GM20431 (cell line): ENCODE data around the gene FTO.

Experiments used
- in situ Hi-C: fragments of 300-500 bp; cut with MseI, MboI; formaldehyde crosslinking; loops from one replicate; pipeline ENCODE4 v1.15.0; 2020; ENCODE audit warnings: low sequenced_read_pairs; ENCODE audit not compliant: unreplicated experiment

Gene FTO

DNA sequence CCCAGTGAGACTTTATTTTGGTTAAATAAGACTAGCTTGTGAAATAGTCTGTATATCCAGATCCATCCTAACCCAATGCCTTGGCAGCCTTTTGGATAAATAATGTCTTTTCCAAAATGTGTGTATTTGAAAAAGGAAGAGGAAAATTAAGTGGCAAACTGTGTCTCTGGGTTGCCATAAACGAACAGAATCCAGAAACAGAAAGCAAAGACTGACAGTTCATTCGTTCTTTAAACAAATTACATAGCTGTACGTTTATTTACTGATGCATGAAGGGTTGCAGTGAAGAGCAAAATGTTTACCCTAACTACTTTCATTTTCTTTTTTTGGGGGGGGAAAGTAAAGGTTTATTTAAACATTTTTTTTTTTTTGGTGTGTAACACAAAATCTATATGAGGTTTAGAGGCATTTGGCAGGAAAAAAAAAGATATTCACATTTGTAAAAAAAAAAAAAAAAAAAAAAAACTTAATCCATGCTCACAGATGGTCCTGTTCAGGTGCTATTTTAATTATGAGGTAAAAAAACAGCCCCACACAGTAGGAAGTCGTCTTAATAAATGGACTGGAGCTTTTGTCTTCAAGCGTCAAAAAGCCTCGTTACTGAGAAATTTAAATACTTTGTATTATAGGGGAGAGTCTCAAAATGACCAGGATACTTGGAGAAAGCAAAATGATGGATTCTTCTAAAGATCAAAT lies 245.9 kb downstream of the FTO start:
- in situ Hi-C loops: no loop called here

DNA sequence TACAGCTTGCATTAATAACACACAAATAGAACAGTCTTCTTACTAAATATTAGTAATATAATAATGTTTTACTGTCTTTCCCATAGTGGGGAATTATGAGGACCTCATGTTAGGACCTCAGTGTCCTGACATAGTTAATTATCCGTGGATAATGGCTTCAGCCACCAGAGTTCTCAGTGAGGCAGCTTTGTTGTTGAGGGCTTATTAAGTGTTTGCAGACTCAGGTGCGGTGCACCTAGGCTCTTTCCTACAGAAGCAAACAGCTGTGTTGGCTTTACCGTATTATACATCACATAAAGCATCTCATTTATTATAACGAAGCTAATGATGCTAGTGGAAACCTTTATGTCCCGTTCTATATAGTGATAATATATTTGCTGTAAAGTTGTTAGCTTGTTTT lies 246.7 kb downstream of the FTO start:
- in situ Hi-C loops: no loop called here

DNA sequence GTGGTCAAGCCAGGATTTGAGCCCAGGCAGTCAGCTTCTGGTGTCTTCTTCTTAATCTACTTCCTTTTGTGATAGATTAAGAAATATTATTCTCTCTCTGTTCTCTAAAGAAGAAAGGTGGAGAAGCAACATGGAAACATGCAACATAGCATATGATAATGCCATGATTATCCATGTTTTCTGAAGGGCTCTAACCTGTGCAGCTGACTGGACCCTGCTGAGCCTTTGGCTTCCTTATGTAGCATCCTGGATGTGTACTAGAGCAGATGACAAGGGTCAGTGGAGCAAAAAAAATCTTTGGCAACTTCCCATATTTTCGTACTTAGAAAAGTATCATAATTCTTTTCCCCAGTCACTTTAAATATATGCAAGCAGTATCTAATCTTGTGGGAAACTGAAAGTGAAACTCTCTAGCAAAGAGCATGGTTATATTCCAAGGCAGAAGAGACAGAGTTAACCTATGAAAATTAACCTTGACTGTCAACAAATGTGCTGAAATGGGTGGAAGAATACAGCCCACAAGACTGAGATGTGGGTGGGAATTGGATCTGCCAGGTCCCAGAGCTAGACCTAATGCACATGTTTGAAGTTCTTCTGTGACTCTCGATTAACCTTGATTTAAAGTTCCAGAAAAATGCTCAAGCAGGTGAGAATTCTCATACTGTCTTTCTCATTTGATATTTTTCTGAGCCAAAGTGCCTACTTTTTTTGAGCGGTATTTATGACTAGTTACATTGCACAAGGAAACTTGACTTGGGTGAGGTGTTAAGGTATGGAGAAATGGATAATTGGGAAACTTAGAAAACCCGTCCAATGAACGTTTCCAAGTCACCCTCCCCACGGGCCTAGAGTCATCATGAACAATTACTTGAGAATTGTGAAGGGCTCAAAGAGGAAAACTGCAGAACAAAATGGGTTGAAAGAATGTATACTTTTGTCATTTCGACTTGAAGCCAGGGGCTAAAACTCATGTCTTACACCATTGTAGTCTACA lies 248.6 kb downstream of the FTO start:
- in situ Hi-C loops: no loop called here

DNA sequence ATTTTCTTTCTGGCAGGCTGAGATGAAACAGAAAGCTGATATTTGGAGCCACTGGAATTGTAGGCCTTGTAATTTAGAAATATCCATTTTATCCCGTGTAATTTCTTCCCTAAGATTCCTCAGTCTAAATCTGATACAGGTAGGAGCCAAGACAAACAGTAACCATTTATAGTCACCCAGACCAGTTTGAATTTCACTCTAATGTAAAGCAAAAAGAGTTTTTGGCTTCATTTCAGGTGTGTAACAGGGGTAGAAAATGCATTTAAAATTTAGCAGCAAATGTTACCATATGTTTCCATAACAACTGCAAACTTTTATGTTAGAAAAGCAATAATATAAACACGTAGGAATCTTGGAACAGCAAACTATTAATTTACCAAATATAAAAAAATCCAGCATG lies 249.4 kb downstream of the FTO start:
- in situ Hi-C loops: no loop called here

DNA sequence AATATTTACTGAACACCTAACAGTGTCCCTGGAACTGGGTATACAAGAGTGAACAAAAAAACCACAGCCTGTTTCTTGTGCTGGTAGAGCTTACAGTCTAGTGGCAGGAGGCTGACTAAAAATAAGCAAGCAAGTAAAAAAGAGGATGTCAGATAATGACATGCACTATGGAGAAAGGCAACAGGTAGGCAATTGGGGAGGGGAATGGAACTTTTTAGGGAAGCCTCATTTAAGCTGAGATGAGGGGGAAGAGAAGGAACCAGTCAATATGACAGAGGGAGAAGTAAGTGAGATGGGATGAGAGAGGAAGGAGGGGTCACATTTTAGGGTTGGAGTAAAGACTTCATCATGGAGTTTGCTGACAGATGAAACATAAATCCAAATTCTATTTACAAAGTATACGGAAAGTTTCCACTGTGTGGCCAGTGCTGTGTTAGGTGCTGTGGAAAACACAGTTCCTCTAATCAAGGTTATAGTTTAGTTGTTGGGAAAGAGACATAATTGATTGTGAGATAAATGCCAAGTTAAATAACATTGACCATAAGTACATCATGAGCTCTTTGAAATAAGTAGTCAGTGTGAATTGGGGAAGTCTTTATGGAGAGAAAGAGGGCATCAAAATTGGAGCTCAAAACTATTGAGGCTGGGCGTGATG lies 251.4 kb downstream of the FTO start:
- in situ Hi-C loops: no loop called here

DNA sequence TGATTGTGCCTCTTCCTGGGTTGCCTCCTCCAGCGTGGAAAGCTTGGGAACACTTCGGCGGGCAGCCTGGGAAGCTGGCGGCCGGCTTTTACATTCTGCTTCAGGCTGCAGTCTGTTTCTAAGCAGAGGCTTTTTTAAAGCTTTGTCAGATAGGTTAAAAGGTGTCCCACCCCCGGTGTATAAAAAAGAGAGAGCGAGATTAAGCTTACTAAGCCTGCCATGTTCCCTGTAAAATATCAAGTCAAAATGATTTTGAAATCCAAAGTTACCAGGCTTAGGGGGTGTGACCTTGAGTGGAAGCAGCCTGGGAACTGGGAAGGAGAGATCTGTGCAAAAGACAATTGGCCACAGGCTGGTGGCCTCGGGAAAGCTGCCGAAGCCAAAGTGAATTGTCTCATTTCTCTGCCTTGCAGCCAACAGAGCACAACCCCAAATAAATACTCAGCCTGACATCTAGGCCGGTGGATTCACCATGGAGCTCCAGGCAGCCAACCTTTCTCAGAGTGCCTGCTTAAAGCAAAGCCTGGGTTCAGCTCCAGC lies 254.5 kb downstream of the FTO start:
- in situ Hi-C loops: no loop called here

DNA sequence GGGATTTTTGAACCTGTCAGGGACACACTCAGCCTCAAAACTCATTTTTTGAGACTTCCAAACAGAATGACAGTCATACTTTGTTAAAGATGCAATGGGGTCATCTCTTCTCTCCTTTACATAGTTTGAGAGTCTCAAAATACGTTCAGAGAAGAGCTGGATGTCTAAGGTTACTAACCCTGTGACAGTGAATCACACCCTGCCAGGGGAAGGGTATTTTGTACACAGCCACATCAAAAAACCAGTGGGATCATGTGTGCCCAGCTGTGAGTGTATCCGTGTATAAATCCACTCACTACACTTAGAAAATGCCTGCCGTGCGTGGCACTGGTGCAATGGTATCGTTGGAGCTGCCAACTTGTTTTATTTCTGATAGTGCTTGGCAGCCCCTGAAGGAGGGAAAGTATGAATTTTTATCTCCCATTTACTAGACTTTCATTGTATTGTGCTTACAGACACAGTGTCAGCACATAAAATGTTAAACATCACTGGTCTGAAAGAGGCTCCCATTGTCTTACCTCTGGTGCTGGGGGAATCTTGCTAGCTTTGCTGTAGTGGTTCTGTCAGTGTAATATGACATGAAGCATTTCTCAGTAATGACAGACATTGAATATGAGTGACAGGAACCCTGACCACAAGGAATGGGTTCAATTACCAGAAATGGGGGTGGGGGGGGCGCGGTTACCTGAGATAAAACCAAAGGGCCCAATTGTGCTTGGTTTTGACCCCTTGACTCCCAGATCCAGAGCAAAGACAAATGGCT lies 256.3 kb downstream of the FTO start:
- in situ Hi-C loops: no loop called here

DNA sequence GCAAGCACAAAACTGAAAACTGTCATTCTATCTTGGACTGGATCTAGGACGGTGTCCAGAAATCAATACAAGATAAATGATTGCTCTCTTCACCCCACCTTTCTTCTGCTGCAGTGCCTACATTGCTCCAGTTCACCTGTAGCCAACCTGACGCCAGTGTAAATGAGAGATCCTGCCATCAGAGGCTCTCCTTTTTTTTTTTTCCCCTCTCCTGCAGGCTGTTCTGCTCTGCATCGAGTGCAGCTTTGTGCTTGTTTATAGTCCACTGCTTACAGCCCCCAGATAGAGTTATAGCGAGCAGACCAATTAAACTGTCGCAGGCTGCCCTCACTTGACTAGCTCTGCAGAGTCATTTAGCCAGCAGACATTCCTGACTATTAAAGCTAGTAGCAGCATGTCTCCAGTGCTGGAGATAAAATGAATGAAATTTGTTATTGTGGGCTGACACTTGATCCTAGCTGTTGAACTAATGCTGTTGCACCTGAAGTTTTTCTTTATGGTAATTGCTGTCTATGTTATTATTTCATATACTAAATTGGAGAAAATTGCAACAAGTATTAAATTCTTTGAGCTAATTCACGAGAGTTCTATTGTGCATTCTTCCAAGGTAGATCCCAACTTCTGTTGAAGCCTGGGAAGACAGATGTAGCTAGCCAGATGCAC lies 257.1 kb downstream of the FTO start:
- in situ Hi-C loops: no loop called here

DNA sequence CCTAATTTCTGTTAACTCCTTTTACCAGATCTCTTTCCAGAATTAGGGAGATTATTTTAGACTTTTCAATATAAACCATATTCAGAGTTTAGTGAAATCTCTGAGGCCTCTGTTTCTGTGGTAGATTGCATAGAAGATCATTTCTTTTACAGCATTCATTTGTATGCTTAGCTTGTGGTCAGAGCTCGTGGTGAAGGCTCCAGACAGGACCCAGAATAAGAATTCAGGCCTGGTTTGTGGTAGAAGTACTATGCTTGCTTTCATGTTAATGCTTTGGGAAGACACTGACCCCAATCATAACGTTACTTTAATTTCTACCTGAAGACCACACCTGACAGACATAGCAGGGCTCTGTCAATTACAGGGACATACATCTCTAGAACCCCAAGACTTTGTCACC lies 258.1 kb downstream of the FTO start:
- in situ Hi-C loops: no loop called here

DNA sequence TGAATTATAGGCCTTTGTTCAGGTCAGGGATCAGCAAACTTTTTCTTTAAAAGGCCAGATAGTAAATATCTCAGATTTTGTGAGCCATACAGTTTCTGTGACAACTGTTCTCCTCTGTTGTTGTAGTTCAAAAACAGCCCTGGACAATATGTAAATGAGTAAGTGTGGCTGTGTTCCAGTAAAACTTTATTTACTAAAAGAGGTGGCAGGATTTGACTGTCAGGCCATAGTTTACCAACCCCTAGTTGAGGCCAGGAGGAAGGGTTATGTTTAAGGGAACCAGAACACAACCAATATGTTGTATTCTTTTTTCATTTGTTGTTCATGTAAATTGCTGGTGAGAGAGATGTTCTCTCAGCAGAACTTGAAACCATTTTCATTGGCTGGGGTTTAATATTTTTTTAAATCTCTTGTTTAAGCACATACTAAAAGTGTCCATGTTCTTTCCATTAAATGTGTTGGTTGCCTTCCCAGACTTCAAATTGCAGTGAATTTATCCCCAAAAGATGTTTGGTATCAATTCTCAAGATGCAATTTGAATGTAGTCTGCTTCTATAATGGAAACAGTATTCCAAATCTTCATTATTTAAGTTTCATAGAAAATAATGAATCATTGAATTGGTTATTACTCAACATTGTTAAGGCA lies 260.3 kb downstream of the FTO start:
- in situ Hi-C loops: no loop called here

DNA sequence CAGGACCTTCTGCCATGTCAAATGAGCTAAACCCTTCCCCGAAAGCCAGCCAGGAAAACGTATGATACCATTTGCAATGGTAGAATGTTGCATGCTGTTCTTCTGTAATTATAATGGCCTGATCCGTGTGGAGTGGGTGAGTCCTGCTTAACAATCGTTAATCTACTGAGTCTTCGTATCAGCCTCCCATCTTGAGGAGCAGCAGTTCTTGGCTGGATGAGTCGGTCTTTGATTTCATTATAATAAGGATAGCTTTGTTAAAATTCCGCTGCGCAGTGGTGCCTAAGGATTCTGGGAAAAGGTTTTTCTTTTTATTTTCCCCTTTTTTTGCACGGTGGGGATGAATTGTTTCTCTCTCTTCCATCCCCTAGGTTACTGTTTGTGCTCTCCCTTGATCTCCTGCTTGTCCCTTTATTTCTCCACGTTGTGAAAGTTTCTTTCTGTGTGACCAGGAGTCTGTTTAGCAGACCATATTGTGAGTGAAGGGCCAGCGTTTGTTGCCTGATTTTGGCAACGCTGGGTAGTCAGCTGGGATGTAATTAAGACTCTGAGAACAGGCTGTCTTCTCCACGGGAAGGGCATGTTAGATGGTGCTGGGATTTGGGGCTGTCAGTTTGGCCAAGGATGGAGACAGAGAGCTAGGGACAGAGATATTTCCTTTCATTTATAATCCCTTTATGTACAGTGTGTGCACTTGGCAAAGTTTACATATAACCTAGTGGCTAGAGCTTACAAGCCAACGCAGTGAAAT lies 263.0 kb downstream of the FTO start:
- in situ Hi-C loops: no loop called here

DNA sequence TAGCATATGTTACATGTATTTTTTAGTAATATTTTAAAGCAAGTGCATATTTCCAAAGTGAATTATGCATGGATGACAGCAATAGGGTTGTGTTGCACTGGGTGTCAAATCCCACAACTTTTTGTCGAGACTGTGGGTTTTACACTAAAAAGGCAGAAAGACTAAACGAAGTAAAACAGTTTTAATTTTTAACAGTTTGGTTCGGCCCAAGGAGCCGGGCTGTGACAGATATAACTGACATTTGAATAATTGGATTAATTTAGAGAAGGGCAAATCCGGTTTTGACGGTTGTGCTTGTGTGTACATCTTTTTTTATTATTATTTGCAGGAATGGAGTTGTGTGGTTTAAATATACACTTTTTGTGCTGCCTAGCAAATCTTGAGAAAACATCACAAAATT lies 263.6 kb downstream of the FTO start:
- in situ Hi-C loops: no loop called here

DNA sequence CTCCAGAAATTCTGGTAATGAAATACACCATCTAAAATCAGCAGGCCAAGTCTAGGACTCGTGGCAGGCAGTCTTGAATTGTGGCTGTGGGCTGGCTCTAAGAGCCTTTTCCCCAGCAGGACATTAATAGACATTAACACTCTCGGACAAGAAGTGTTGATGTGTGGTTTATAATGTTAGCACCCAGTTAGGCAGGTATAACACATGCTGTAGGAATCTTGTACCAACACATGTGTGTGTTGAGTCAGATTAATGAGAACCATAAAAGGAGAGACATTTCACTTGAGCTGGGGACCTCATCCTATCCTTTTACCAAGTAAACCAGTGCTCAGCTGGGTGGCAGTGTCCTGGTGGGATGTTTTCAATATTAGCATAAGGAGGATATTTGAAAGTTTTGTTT lies 264.5 kb downstream of the FTO start:
- in situ Hi-C loops: no loop called here

DNA sequence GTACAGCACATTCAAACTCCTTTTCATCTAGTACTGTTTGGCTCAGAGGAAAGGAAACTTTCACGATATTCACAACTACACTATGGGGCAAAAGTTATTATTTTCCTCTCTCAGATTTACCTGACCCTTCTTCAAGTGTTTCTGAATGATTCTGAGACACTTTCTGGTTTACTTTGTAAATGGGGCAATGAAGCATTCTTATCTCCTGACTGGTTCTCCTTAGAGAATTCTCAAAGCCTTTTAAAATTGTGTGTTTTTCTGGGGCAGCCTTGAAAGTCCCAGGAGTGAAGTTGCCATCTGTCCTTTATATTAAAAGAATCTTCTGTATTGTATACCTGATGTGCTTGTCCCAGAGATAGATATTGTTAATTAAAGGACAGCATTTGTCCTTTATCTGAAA lies 264.9 kb downstream of the FTO start:
- in situ Hi-C loops: no loop called here

DNA sequence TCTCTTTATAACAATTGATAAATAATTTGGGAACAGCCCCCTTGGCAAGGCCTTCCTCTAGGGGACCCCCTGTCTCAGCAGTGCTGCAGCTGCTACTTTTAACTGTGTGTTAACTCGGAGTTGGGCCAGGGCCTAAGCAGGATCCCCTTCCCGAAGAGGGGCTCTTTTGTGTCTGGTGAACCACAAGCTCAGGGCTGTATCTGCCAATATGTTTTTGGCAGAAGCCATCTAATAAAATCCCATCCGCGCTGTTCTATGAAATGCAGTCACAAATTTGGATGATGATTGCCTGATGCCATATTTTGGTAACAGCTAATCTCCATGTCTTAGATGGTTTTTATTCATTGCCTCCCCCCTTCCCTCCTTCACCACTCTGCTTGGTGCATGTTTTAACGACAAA lies 267.7 kb downstream of the FTO start:
- in situ Hi-C loops: no loop called here

DNA sequence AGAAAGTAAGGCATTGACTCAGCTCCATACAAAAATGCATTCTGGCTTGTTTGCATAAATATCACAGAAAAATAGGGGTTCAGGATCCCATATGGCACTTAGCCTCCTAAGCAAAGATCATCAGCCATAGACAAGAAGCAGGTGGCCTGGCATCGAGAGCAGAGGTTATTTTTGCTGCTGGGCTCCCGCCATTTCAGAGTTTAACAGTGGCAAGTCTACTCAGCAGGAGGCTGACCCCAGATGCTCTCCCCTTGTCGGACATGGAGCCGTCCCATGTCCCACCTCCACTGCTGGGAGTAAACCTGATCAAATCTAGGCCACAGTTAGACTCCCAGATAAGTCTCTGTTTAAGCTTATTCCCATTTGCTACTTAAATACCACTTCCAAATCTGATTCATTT lies 269.1 kb downstream of the FTO start:
- in situ Hi-C loops: no loop called here

DNA sequence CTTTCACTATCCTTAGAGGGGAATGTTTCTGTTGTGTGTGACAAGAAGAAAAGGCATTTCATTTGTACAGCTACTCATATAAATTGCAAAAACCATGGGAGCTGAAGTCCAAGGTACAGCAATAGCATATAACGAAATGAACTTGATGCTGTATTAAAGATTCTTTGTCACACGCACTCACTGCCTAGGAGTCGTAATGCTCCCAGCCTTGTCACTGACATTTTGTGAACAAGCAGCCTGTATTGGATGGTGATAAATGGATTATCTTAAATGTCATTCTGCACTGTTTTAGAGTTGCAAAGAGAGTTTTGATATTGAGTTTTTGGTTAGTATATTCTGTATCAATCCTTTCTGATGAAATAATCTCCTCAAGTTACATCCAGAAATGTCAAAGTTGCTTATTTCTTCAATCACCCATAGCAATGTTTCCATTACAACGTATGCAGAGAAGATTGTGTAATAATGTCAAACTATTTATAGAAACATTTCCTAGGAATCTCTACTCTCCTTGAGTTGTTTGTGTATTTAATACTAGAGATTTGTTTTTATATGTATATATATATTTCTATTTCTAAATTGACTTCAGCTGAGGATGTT lies 270.6 kb downstream of the FTO start:
- in situ Hi-C loops: no loop called here

DNA sequence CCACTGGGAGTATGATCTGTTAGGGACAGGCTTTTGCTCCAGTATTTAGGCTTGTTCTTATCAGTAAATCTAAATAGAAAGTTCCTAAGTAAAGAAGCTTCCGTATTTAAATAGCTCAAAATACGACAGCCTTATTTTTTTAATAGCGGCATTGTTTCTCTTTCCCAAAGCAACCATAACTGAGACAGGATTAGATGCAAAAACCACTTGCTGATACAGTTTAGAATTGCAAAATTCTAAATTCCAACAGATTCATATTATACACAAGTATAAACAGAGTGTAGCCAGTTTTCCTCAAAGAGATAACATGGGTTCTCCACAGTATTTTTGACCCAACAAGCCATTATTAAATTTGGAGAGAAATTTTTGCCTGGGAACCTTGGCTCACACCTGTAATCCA lies 276.7 kb downstream of the FTO start:
- in situ Hi-C loops: no loop called here
